Measurements from ENCODE around the gene ZC3H12D. TPM values are rescaled to one million over a fixed set of nuclear protein-coding genes. Genes with fewer than 3 reads are reported as not detected.

The ZC3H12D gene
- total and polyA plus RNA-seq, 2 donors, result 2.3 to 5.8 TPM

Other genes starting within 250 kb of the ZC3H12D start
- gene TAB2, start 167.3 kb downstream of the ZC3H12D start, total RNA-seq, result 30.8 TPM
- gene TAB2, start 167.3 kb downstream of the ZC3H12D start, polyA plus RNA-seq, result 34.3 TPM
- 1.2 TPM for gene SUMO4, start 84.8 kb downstream of the ZC3H12D start, total RNA-seq
- gene SUMO4, start 84.8 kb downstream of the ZC3H12D start, polyA plus RNA-seq, result 0.25 TPM
- gene PPIL4, start 61.0 kb upstream of the ZC3H12D start, total RNA-seq, result 37.4 TPM
- gene PPIL4, start 61.0 kb upstream of the ZC3H12D start, polyA plus RNA-seq, result 39.2 TPM
- gene GINM1, start 81.4 kb upstream of the ZC3H12D start, total RNA-seq, result 17.8 TPM
- 45.0 TPM for gene GINM1, start 81.4 kb upstream of the ZC3H12D start, polyA plus RNA-seq
- gene KATNA1, start 163.7 kb upstream of the ZC3H12D start, total RNA-seq, result 24.0 TPM
- gene KATNA1, start 163.7 kb upstream of the ZC3H12D start, polyA plus RNA-seq, result 23.3 TPM
- 12.1 TPM for gene LATS1, start 233.1 kb upstream of the ZC3H12D start, total RNA-seq
- gene LATS1, start 233.1 kb upstream of the ZC3H12D start, polyA plus RNA-seq, result 11.2 TPM

Measured in thymus (tissue), 2 donors.